Aorta (tissue), 5 donors: Measurements from ENCODE around the gene ATG16L2. TPM values are rescaled to one million over a fixed set of nuclear protein-coding genes. Genes with fewer than 3 reads are reported as not detected.
A peak's percentile ranks its signal among the peaks of the same experiment; 100 is the strongest.

Source experiments
- ATAC-seq: fragments of 200-7000 bp; cut with Tn5 transposase; one replicate; pipeline ENCODE4 v1.9.1; 2022; ENCODE audit warnings: moderate library complexity; ENCODE audit not compliant: low FRiP score
- DNase-seq, 2 donors: peaks; one replicate each; pipeline ENCODE4 v3.0.0-alpha.2; 2020
- H3K27ac ChIP-seq, 2 donors: one replicate each; pipeline ENCODE4 v1.5.1; 2013; ENCODE audit warnings: low read length in 2 of 2, mild to moderate bottlenecking in 2 of 2, moderate library complexity in 2 of 2, control low read depth in 1 of 2, inconsistent platforms in 1 of 2, low read depth in 1 of 2
- H3K27me3 ChIP-seq, 2 donors: one replicate each; pipeline ENCODE4 v1.6.1; 2013; ENCODE audit warnings: control low read depth in 1 of 2, low read length in 1 of 2, mild to moderate bottlenecking in 1 of 2, moderate library complexity in 1 of 2; ENCODE audit not compliant: insufficient read depth in 2 of 2, control insufficient read depth in 1 of 2
- H3K36me3 ChIP-seq, 2 donors: one replicate each; pipeline ENCODE4 v1.6.1; 2013; ENCODE audit warnings: control low read depth in 1 of 2, low read length in 1 of 2, mild to moderate bottlenecking in 1 of 2; ENCODE audit not compliant: insufficient read depth in 2 of 2, control insufficient read depth in 1 of 2
- H3K4me1 ChIP-seq, 2 donors: one replicate each; pipeline ENCODE4 v1.6.1; 2013; ENCODE audit warnings: low read length in 2 of 2, control low read depth in 1 of 2, mild to moderate bottlenecking in 1 of 2, moderate library complexity in 1 of 2; ENCODE audit not compliant: insufficient read depth in 2 of 2, control insufficient read depth in 1 of 2
- H3K4me3 ChIP-seq, 2 donors: one replicate each; pipeline ENCODE4 v1.5.1; 2013; ENCODE audit warnings: low read length in 2 of 2, control low read depth in 1 of 2, mild to moderate bottlenecking in 1 of 2
- H3K9me3 ChIP-seq: one replicate; pipeline ENCODE4 v1.6.1; 2013; ENCODE audit warnings: mild to moderate bottlenecking, low read length; ENCODE audit not compliant: control insufficient read depth
- WGBS, 2 donors: extraction: QIAGEN DNeasy Blood & Tissue Kit; methylation state at CpG; one replicate each; pipeline ENCODE4 v1.1.7; 2013; 5-methylcytosine and 5-hydroxymethylcytosine counted together
- intact Hi-C, 2 donors: fragments of 100-400 bp; cut with DNase I; formaldehyde crosslinking; loops; one replicate each; pipeline versions ENCODE4 v1.14.2 to v1.15.0; 2022
- polyA plus RNA-seq, 2 donors: library from polyadenylated mRNA; stranded (reverse); fragments of 200-250 nt; gene quantifications; one replicate each; pipeline ENCODE4 v1.2.3, GENCODE V29; 2013
- total RNA-seq, 2 donors: library from RNA; stranded (reverse); fragmentation: NEBNext Ultra II Directional; extraction: Animal tissue kit (Norgen Biotek cat#: 25700); gene quantifications; one replicate each; pipeline ENCODE4 v1.2.1, GENCODE V29; 2021
- donor health status: healthy with polysubstance abuse.
- donor health status: Bipolar disorder and iron deficiency.
- donor health status: DM: no; HTN: no; CAD: no.
- donor health status: DM: no; HTN: no; CAD: no.
- donor health status: DM: yes; HTN: yes; CAD: no.

Gene ATG16L2
- total and polyA plus RNA-seq, 4 donors = 4.9 to 74.8 (median 39.4) TPM

DNA sequence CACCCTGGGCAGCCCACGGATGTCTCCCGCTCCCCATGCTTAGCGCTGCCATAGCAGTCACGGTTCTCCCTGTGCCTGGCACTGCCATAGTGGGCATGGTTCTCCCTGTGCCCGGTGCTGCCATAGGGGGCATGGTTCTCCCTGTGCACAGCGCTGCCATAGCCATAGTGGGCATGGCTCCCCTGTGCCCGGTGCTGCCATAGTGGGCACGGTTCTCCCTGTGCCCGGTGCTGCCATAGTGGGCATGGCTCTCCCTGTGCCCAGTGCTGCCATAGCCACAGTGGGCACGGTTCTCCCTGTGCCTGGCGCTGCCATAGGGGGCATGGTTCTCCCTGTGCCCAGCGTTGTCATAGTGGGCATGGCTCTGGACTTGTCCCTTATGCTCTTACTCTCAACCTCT lies 42.2 kb upstream of the ATG16L2 start:
- 93 to 96% methylated on average over 12 of the region's 12 CpGs for WGBS, 2 donors
- Histone ChIP-seq H3K27ac (no peak overlapping the region), H3K27me3 (no peaks in the 10 kb centered on the region), H3K9me3 (no peaks in the 10 kb centered on the region), H3K4me3 (no peak overlapping the region), H3K36me3 (no peaks in the 10 kb centered on the region), H3K4me1 (no peaks in the 10 kb centered on the region)
- no peak for DNase-seq
- ATAC-seq = no peak
- intact Hi-C loops = no loop called here

GRCh38 chr11:72773291-72773690 lies 40.9 kb upstream of the ATG16L2 start:
- Histone ChIP-seq H3K4me1 (no peaks in the 10 kb centered on the region), H3K27ac (no peak overlapping the region), H3K27me3 (no peaks in the 10 kb centered on the region), H3K36me3 (no peaks in the 10 kb centered on the region), H3K4me3 (no peak overlapping the region), H3K9me3 (no peaks in the 10 kb centered on the region)
- ATAC-seq = peak; percentile 53
- DNase-seq = no peak
- intact Hi-C loops = no loop called here
- WGBS, 2 donors = 37 to 51% methylated on average over 5 of the region's 5 CpGs

- Histone ChIP-seq H3K4me1 (no peaks in the 10 kb centered on the region), H3K9me3 (no peaks in the 10 kb centered on the region), H3K4me3 (no peak overlapping the region), H3K27me3 (no peaks in the 10 kb centered on the region), H3K36me3 (no peaks in the 10 kb centered on the region), H3K27ac (no peak overlapping the region)
- intact Hi-C loops = no loop called here
- DNase-seq = no peak
- no peak for ATAC-seq
- WGBS, 2 donors = 83 to 86% methylated on average over 6 of the region's 6 CpGs
These were observed 40.5 kb upstream of the ATG16L2 start for GRCh38 chr11:72773696-72774095.

DNA sequence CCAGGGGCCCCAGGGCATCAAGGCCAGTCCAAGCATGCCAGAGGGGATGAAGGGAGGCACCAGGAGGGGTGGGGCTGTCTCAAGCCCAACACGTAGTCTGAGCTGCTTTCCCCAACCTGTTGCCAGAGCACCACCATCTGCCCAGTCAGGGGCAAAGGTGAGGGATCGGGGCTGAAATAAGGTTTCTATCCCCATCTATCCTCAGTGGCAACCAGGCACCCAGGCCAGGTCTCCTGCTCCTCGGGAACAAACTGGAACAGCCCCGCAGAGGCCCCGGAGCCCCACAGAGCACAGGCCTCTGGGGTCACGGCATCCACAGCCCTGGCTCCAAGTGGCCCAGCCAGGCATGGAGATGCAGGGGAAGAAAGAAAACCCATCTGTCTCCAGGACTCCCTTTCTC lies 39.7 kb upstream of the ATG16L2 start:
- H3K27ac ChIP-seq = no peak overlapping the region
- H3K4me1 ChIP-seq = no peaks in the 10 kb centered on the region
- H3K36me3 ChIP-seq = no peaks in the 10 kb centered on the region
- ATAC-seq = no peak
- intact Hi-C loops = no loop called here
- no peaks in the 10 kb centered on the region for H3K27me3 ChIP-seq
- H3K9me3 ChIP-seq = no peaks in the 10 kb centered on the region
- DNase-seq = no peak
- WGBS, 2 donors = 84 to 89% methylated on average over 6 of the region's 6 CpGs
- no peak overlapping the region for H3K4me3 ChIP-seq

DNA sequence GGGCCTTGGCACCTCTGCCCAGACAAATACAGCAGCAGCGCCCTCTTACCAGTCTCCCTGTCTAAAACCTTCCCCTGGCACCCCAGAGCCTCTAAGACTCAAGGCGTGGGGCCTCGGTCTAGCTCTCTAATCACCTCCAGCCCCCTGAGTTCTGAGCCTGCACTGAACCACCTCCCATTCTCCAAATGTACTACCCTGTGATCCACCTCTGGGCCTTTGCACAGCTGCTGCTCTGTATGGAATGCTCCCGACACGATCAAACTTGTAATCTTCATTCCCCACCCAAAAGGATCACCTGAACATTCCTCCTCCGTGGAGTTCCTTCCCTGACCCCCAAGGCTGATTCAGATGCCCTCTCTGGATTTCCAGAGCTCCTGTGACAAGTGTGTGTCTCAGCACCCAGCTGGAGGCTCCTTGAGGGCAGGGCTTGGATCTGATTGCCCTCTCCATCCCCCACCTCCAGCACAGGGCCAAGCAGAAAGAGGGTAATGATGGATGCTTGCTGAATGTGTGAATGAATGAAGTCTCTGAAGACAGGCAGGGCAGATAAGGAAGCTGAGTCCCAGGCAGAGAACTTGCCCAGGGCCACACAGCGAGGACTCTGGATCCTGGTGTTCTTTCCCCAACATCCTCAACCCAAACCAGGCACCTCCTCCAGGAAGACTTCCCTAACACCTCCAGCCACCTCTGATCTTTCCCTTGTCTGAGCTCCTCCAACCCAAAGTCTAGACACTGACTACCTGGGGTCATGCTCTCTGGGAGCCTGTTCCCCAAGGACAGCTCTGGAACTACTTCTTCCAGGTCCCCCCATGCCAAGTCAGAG lies 38.7 kb upstream of the ATG16L2 start:
- Histone ChIP-seq H3K9me3 (no peaks in the 10 kb centered on the region), H3K4me3 (no peak overlapping the region), H3K36me3 (no peaks in the 10 kb centered on the region), H3K27ac (no peak overlapping the region), H3K4me1 (no peaks in the 10 kb centered on the region), H3K27me3 (no peaks in the 10 kb centered on the region)
- no peak for DNase-seq
- 93 to 96% methylated on average over 7 of the region's 7 CpGs for WGBS, 2 donors
- no peak for ATAC-seq
- intact Hi-C loops = no loop called here

DNA sequence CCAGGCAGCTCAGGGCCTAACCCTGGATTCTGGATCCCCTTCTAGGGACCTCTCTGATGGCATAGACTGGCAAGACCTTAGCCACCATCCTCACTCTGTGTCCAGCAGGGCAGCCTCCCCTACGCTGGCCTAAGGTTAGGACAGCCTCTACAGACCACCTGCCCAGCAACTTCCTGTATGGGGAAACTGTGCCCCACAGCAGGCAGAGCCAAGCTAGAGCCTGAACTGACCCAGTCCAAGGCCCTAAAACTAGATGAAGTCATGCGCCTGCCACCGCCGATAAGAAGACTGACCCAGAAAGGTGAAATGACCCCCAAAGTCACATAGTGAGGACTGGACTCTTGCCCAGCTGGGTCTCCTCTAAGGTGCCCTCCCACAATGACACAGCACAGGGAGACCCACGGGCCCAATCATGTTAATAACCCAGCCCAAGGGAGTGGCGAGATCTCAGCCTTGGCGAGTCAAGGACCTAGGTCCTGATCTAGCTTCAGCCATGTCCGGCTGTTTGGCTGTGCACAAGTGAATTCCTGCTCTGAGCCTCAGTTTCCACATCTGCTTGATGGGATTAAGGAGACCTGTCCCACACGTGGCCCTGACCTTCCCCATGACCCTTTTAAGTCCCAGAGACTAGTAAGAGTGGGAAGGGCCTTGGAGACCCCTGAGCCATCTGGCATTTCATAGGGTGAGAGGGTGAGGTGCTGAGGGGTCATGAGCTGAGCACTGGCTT lies 37.9 kb upstream of the ATG16L2 start:
- DNase-seq = no peak
- no peak overlapping the region for H3K4me3 ChIP-seq
- no peaks in the 10 kb centered on the region for H3K36me3 ChIP-seq
- H3K9me3 ChIP-seq = no peaks in the 10 kb centered on the region
- intact Hi-C loops = no loop called here
- 94% methylated on average over 9 of the region's 9 CpGs for WGBS, 2 donors
- no peaks in the 10 kb centered on the region for H3K4me1 ChIP-seq
- no peak for ATAC-seq
- no peak overlapping the region for H3K27ac ChIP-seq
- no peaks in the 10 kb centered on the region for H3K27me3 ChIP-seq

- Histone ChIP-seq H3K4me3 (no peak overlapping the region), H3K4me1 (no peaks in the 10 kb centered on the region), H3K27me3 (no peaks in the 10 kb centered on the region), H3K27ac (no peak overlapping the region), H3K9me3 (no peaks in the 10 kb centered on the region), H3K36me3 (no peaks in the 10 kb centered on the region)
- no peak for ATAC-seq
- no peak for DNase-seq
- 61 to 62% methylated on average over 7 of the region's 7 CpGs for WGBS, 2 donors
- intact Hi-C loops = no loop called here
These were observed 37.1 kb upstream of the ATG16L2 start for GRCh38 chr11:72776844-72777754.

DNA sequence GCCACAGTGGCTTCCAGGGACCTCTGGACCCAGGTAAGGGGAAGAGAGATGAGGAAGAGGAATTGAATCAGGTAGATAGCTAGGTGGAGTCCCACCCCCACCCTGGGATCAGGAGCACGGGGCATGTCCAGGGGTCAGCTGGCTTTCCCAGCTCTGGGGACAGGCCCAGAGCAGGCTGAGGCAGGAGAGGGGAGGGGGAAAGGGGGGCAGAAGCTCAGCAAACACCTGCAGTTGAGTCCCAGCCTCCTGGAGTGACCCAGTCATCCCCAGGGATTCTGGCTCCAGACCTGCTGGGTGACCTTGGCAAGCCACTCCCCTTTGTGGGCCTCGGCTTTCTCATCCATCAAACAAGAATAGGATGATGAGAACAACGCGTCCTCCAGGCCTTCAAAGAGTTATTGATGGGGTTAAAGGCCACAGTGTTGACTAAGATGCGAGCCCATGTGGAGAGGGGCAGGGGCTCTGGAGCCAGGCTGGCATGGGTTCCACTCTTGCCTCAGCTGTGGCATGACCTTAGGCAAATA lies 36.4 kb upstream of the ATG16L2 start:
- H3K27ac ChIP-seq = no peak overlapping the region
- no peaks in the 10 kb centered on the region for H3K9me3 ChIP-seq
- WGBS, 2 donors = 86 to 87% methylated on average over 5 of the region's 5 CpGs
- intact Hi-C loops = no loop called here
- DNase-seq (no peak), ATAC-seq (no peak)
- no peaks in the 10 kb centered on the region for H3K27me3 ChIP-seq
- H3K4me1 ChIP-seq = no peaks in the 10 kb centered on the region
- H3K36me3 ChIP-seq = no peaks in the 10 kb centered on the region
- no peak overlapping the region for H3K4me3 ChIP-seq
